ENCODE results near the gene DCDC2. TPM values are rescaled to one million over a fixed set of nuclear protein-coding genes. Genes with fewer than 3 reads are reported as not detected.
"Not testable (repeated sequence)": the region's sequence is repeated elsewhere in the genome, so short reads cannot be mapped to it uniquely, and the experiment has no call there.

The DCDC2 gene
- total RNA-seq, 1 donor from 2014 or later: 5.5 TPM

DNA sequence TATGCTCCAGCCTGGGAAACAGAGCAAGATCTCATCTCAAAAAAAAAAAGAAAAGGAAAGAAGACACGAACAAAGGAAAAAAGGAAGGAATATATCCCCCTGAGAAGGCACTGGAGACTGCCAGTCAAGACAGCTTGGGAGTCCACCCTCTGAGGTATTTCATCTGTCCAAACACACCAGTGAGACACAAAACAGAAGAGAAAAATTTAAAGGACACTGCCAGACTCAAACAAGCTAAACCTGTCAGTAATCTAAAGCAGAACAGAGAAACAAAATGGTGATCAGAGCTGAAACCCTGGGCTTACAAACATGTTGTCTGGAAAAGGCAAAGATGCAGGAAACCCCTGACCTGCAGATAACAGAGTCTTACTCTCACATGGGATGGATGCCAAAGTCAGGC, 114.9 kb downstream of the DCDC2 start:
- Mint-ChIP-seq H3K9me3 (no peaks in the 10 kb centered on the region), H3K36me3 (no peaks in the 10 kb centered on the region), H3K27me3 (no peaks in the 10 kb centered on the region), H3K4me1 (ENCODE audit: unreplicated experiment) (no peaks in the 10 kb centered on the region), H3K4me3 (no peak overlapping the region), H3K27ac (no peak overlapping the region)
- TF ChIP-seq, protein P1, sequence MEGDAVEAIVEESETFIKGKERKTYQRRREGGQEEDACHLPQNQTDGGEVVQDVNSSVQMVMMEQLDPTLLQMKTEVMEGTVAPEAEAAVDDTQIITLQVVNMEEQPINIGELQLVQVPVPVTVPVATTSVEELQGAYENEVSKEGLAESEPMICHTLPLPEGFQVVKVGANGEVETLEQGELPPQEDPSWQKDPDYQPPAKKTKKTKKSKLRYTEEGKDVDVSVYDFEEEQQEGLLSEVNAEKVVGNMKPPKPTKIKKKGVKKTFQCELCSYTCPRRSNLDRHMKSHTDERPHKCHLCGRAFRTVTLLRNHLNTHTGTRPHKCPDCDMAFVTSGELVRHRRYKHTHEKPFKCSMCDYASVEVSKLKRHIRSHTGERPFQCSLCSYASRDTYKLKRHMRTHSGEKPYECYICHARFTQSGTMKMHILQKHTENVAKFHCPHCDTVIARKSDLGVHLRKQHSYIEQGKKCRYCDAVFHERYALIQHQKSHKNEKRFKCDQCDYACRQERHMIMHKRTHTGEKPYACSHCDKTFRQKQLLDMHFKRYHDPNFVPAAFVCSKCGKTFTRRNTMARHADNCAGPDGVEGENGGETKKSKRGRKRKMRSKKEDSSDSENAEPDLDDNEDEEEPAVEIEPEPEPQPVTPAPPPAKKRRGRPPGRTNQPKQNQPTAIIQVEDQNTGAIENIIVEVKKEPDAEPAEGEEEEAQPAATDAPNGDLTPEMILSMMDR (conservative IDR thresholded peaks at IDR 0.05): no peak
- no peak for DNase-seq (ENCODE audit: extremely low spot score, unreplicated experiment)

DNA sequence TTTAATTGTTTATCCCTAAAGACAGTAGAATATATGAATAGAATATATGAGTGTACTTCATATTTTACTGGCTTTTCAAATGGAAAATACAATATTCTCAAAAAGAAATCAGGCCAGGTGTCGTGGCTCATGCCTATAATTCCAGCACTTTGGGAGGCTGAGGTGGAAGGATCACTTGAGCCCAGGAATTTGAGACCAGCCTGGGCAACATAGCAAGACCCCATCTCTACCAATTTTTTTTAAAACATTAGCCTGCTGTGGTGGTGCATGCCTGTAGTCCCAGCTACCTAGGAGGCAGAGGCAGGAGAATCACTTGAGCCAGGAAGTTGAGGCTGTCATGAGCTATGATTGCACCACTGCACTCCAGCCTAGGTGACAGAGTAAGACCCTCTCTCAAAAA, 116.1 kb downstream of the DCDC2 start:
- not testable (repeated sequence) for H3K36me3 Mint-ChIP-seq; H3K27me3 Mint-ChIP-seq; H3K4me1 Mint-ChIP-seq (ENCODE audit: unreplicated experiment)

GRCh38 chr6:24240943-24241342, 116.9 kb downstream of the DCDC2 start:
- Mint-ChIP-seq H3K27me3 (no peaks in the 10 kb centered on the region), H3K4me3 (no peak overlapping the region), H3K36me3 (no peaks in the 10 kb centered on the region), H3K4me1 (ENCODE audit: unreplicated experiment) (no peaks in the 10 kb centered on the region), H3K9me3 (no peaks in the 10 kb centered on the region), H3K27ac (no peak overlapping the region)
- TF ChIP-seq, protein P1 (conservative IDR thresholded peaks at IDR 0.05): no peak
- no peak for DNase-seq (ENCODE audit: extremely low spot score, unreplicated experiment)

More for the DNA sequence above, 116.1 kb downstream of the DCDC2 start:
- not testable (repeated sequence) for H3K27ac Mint-ChIP-seq; DNase-seq (ENCODE audit: extremely low spot score, unreplicated experiment); H3K4me3 Mint-ChIP-seq; H3K9me3 Mint-ChIP-seq

GRCh38 chr6:24240380-24240928, 117.4 kb downstream of the DCDC2 start:
- no peak overlapping the region for H3K27ac Mint-ChIP-seq
- no peak for DNase-seq (ENCODE audit: extremely low spot score, unreplicated experiment)
- no peaks in the 10 kb centered on the region for H3K27me3 Mint-ChIP-seq
- no peaks in the 10 kb centered on the region for H3K36me3 Mint-ChIP-seq
- no peak overlapping the region for H3K4me3 Mint-ChIP-seq
- no peaks in the 10 kb centered on the region for H3K4me1 Mint-ChIP-seq (ENCODE audit: unreplicated experiment)
- no peaks in the 10 kb centered on the region for H3K9me3 Mint-ChIP-seq
- TF ChIP-seq, protein P1 (conservative IDR thresholded peaks at IDR 0.05): no peak

DNA sequence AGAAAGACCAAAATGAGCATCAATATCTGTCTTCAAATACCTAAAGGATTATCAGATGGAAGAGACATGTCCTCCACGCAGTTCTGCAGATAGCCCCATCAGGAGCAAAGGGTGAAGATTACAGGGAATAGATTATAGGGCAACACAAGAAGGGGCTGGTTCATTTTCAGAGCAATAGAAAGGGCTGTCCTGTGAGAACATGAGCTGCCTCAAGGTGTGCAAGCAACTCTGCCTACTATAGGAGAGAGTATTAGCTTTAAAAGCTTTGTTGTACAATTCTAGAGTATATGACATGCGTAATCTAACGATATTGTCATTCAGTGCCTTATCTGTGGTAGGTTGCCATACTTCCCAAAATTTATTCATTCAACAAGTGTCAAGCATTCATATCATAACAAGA, 119.2 kb downstream of the DCDC2 start:
- Mint-ChIP-seq H3K4me1 (ENCODE audit: unreplicated experiment) (no peaks in the 10 kb centered on the region), H3K27ac (no peak overlapping the region), H3K9me3 (no peaks in the 10 kb centered on the region), H3K4me3 (no peak overlapping the region), H3K36me3 (no peaks in the 10 kb centered on the region), H3K27me3 (no peaks in the 10 kb centered on the region)
- no peak for DNase-seq (ENCODE audit: extremely low spot score, unreplicated experiment)
- TF ChIP-seq, protein P1 (conservative IDR thresholded peaks at IDR 0.05): no peak

- H3K4me1 Mint-ChIP-seq (ENCODE audit: unreplicated experiment); DNase-seq (ENCODE audit: extremely low spot score, unreplicated experiment); H3K9me3 Mint-ChIP-seq; H3K4me3 Mint-ChIP-seq; H3K27ac Mint-ChIP-seq; H3K36me3 Mint-ChIP-seq; H3K27me3 Mint-ChIP-seq: not testable (repeated sequence)
Observed at GRCh38 chr6:24236779-24237178, 121.1 kb downstream of the DCDC2 start.
